Measurements from ENCODE around the gene PPP4R2. TPM values are rescaled to one million over a fixed set of nuclear protein-coding genes. Genes with fewer than 3 reads are reported as not detected.

PPP4R2 gene
- total RNA-seq, 4 donors from 2014 or later = 39.9 to 49.6 (median 44.2) TPM

DNA sequence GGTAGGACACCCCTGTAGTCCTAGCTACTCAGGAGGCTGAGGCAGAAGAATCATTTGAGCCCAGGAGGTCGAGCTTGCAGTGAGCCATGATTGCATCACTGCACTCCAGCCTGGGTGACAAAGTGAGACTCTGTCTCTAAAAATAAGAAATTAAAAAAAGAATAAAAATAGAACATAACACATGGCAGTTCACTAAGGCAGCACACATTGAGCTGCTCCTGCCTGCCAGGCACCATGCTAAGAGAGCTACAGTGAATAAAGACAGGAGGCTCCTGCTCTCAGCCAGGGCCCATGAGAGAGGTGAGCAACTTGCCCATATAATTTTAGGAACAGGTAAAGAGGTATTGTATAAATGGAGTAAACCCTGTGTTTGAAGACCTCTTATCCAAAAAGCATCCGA, 119.2 kb downstream of the PPP4R2 start:
- Histone ChIP-seq H3K27ac (no peak overlapping the region), H3K9me3 (no peaks in the 10 kb centered on the region), H3K36me3 (no peaks in the 10 kb centered on the region), H3K4me1 (no peaks in the 10 kb centered on the region), H3K27me3 (no peaks in the 10 kb centered on the region), H3K4me3 (no peak overlapping the region)
- TF ChIP-seq POLR2A (IDR thresholded peaks at IDR 0.05) = no peak
- TF ChIP-seq, protein P1, sequence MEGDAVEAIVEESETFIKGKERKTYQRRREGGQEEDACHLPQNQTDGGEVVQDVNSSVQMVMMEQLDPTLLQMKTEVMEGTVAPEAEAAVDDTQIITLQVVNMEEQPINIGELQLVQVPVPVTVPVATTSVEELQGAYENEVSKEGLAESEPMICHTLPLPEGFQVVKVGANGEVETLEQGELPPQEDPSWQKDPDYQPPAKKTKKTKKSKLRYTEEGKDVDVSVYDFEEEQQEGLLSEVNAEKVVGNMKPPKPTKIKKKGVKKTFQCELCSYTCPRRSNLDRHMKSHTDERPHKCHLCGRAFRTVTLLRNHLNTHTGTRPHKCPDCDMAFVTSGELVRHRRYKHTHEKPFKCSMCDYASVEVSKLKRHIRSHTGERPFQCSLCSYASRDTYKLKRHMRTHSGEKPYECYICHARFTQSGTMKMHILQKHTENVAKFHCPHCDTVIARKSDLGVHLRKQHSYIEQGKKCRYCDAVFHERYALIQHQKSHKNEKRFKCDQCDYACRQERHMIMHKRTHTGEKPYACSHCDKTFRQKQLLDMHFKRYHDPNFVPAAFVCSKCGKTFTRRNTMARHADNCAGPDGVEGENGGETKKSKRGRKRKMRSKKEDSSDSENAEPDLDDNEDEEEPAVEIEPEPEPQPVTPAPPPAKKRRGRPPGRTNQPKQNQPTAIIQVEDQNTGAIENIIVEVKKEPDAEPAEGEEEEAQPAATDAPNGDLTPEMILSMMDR (IDR thresholded peaks at IDR 0.05) = no peak
- DNase-seq = no peak

Small RNA genes lying within 50 kb of the gene (small RNA-seq; reads per million reads assigned to genes)
- gene RNU2-64P (0.23 to 0.38 reads per million in 2 donors), gene RNU6-557P (0 reads per million in 2 donors), gene RNU7-19P (0 reads per million in 2 donors)

Other genes with a start within 250 kb of the PPP4R2 start
- gene SHQ1, start 148.4 kb upstream of the PPP4R2 start, total RNA-seq = 100 to 1,000 TPM in 1 of 4 donors, 10 to 100 TPM in 3; 11.0 to 105 (median 13.4) TPM
- 10 to 100 TPM in 1 of 4 donors, 1 to 10 TPM in 3; 1.1 to 38.0 (median 1.4) TPM for gene GXYLT2, start 108.8 kb upstream of the PPP4R2 start, total RNA-seq
- gene EBLN2, start 64.8 kb downstream of the PPP4R2 start, total RNA-seq = 10 to 100 TPM in 3 of 4 donors, 1 to 10 TPM in 1; 8.2 to 14.9 (median 11.9) TPM